Tibial nerve (tissue), 4 donors: ENCODE measurements around the gene IFIT3. TPM values are rescaled to one million over a fixed set of nuclear protein-coding genes. Genes with fewer than 3 reads are reported as not detected.

Experiments used
- DNase-seq, 2 donors: peaks; one replicate each; pipeline ENCODE4 v3.0.0-alpha.2; 2019; ENCODE audit warnings: low spot score in 2 of 2
- H3K27ac ChIP-seq, 4 donors: fragments of 200-600 bp; sonication (generic) in 3 of 4; one replicate each; pipeline ENCODE4 v1.5.1; 2017 to 2019; ENCODE audit warnings: mild to moderate bottlenecking in 1 of 4
- H3K27me3 ChIP-seq, 2 donors: fragments of 200-600 bp; sonication (generic) in 1 of 2; one replicate each; pipeline versions ENCODE4 v1.5.1 to v1.6.0; 2017 to 2019
- H3K36me3 ChIP-seq, 3 donors: fragments of 200-600 bp; sonication (generic); one replicate each; pipeline ENCODE4 v1.5.1; 2018 to 2019
- H3K4me1 ChIP-seq, 4 donors: fragments of 200-600 bp; sonication (generic) in 3 of 4; one replicate each; pipeline ENCODE4 v1.5.1; 2017 to 2019
- H3K4me3 ChIP-seq, 4 donors: fragments of 200-600 bp; sonication (generic) in 3 of 4; one replicate each; pipeline ENCODE4 v1.5.1; 2017 to 2019; ENCODE audit warnings: mild to moderate bottlenecking in 1 of 4, moderate library complexity in 1 of 4
- H3K9me3 ChIP-seq, 4 donors: fragments of 200-600 bp; sonication (generic) in 3 of 4; one replicate each; pipeline ENCODE4 v1.5.1; 2017 to 2019
- CTCF ChIP-seq, 5 experiments: fragments of 200-600 bp in 3 of 5; fragments of 450-650 bp in 2 of 5; sonication (generic) in 3 of 5; IDR thresholded peaks; one replicate each; pipeline ENCODE4 v1.5.1; 2016 to 2019; ENCODE audit warnings: antibody characterized with exemption in 5 of 5, mild to moderate bottlenecking in 3 of 5, moderate library complexity in 2 of 5
- EP300 ChIP-seq, 2 donors: sonication (generic); formaldehyde crosslinking; IDR thresholded peaks; one replicate each; pipeline ENCODE4 v1.6.1; 2017; ENCODE audit warnings: antibody characterized with exemption in 2 of 2, mild to moderate bottlenecking in 1 of 2
- POLR2A ChIP-seq, 2 donors: fragments of 450-650 bp; IDR thresholded peaks; one replicate each; pipeline ENCODE4 v1.6.1; 2017; ENCODE audit warnings: antibody characterized with exemption in 2 of 2, mild to moderate bottlenecking in 2 of 2, moderate library complexity in 2 of 2
- WGBS, 2 donors: methylation state at CpG; one replicate each; pipeline ENCODE4 v1.1.5; 2018; 5-methylcytosine and 5-hydroxymethylcytosine counted together
- total RNA-seq, 4 donors: library from RNA; depleted of rRNA; stranded (reverse); fragments of >200 nt; gene quantifications; one replicate each; pipeline ENCODE4 v1.1.0, GENCODE V29; 2016

IFIT3 gene
- total RNA-seq, 4 donors from 2014 or later: 7.2 to 24.9 (median 17.6) TPM

- Histone ChIP-seq H3K27me3 (no peaks in the 10 kb centered on the region), H3K9me3 (no peaks in the 10 kb centered on the region), H3K4me3 (no peak overlapping the region), H3K36me3 (no peaks in the 10 kb centered on the region), H3K27ac (peak overlapping the region in 2 of 4 donors; percentile 9 to 65), H3K4me1 (peaks cover 0 to 26% (median 8%) of the 10 kb centered on the region in 4 donors)
- WGBS, 2 donors: 82 to 86% methylated on average over 3 of the region's 3 CpGs
- TF ChIP-seq EP300 (IDR thresholded peaks at IDR 0.05): no peak
- no peak for TF ChIP-seq CTCF (IDR thresholded peaks at IDR 0.05)
- no peak for TF ChIP-seq POLR2A (IDR thresholded peaks at IDR 0.05)
- no peak for DNase-seq
Observed at GRCh38 chr10:89294721-89295239, 33.0 kb upstream of the IFIT3 start.

GRCh38 chr10:89295597-89295996 lies 32.2 kb upstream of the IFIT3 start:
- no peak for DNase-seq
- TF ChIP-seq EP300 (IDR thresholded peaks at IDR 0.05) (no peak), POLR2A (IDR thresholded peaks at IDR 0.05) (no peak), CTCF (IDR thresholded peaks at IDR 0.05) (no peak)
- WGBS, 2 donors: 38 to 40% methylated on average over 1 of the region's 1 CpG
- no peaks in the 10 kb centered on the region for H3K9me3 ChIP-seq
- no peaks in the 10 kb centered on the region for H3K27me3 ChIP-seq
- H3K27ac ChIP-seq: peak overlapping the region in 3 of 4 donors; percentile 48 to 74 (median 65)
- no peak overlapping the region for H3K4me3 ChIP-seq
- peaks cover 0 to 27% (median 8%) of the 10 kb centered on the region in 4 donors for H3K4me1 ChIP-seq
- H3K36me3 ChIP-seq: no peaks in the 10 kb centered on the region

GRCh38 chr10:89296220-89296648 lies 31.6 kb upstream of the IFIT3 start:
- Histone ChIP-seq H3K9me3 (no peaks in the 10 kb centered on the region), H3K36me3 (no peaks in the 10 kb centered on the region), H3K4me3 (no peak overlapping the region), H3K4me1 (peaks cover 0 to 34% (median 13%) of the 10 kb centered on the region in 4 donors), H3K27ac (peak overlapping the region; percentile 41 to 74 (median 56)), H3K27me3 (no peaks in the 10 kb centered on the region)
- no peak for DNase-seq
- TF ChIP-seq POLR2A (IDR thresholded peaks at IDR 0.05) (no peak), EP300 (IDR thresholded peaks at IDR 0.05) (peak; percentile 43 to 79), CTCF (IDR thresholded peaks at IDR 0.05) (no peak)
- WGBS, 2 donors: 41 to 47% methylated on average over 5 of the region's 5 CpGs

- 95 to 100% methylated on average over 3 to 4 of the region's 4 CpGs for WGBS, 2 donors
- no peak for DNase-seq
- no peak overlapping the region for H3K27ac ChIP-seq
Observed at GRCh38 chr10:89297356-89297755, 30.4 kb upstream of the IFIT3 start.

More at GRCh38 chr10:89297356-89297755, 30.4 kb upstream of the IFIT3 start:
- Histone ChIP-seq H3K4me1 (peaks cover 0 to 35% (median 16%) of the 10 kb centered on the region in 4 donors), H3K27me3 (no peaks in the 10 kb centered on the region), H3K4me3 (no peak overlapping the region), H3K36me3 (no peaks in the 10 kb centered on the region), H3K9me3 (no peaks in the 10 kb centered on the region)
- TF ChIP-seq EP300 (IDR thresholded peaks at IDR 0.05) (no peak), CTCF (IDR thresholded peaks at IDR 0.05) (no peak), POLR2A (IDR thresholded peaks at IDR 0.05) (no peak)
